GM18858 (cell line): ENCODE data around the gene MAP3K7CL.

Experiments
- ATAC-seq: cut with Tn5 transposase; IDR thresholded peaks from one replicate; pipeline ENCODE4 v1.9.1; 2021; ENCODE audit not compliant: unreplicated experiment

The MAP3K7CL gene

GRCh38 chr21:29130270-29130969, at the start of gene MAP3K7CL:
MAP3K7CL (plus strand) TSS chr21:29130644; CDS start chr21:29133345, 2,701 bp downstream.
- no peak for ATAC-seq

GRCh38 chr21:29082046-29082815, 48.2 kb upstream of the MAP3K7CL start:
- no peak for ATAC-seq

- ATAC-seq: no peak
These were observed 47.1 kb upstream of the MAP3K7CL start for GRCh38 chr21:29083306-29083705.

GRCh38 chr21:29084372-29084771, 46.1 kb upstream of the MAP3K7CL start:
- no peak for ATAC-seq

GRCh38 chr21:29085106-29085752, 45.2 kb upstream of the MAP3K7CL start:
- ATAC-seq: no peak

GRCh38 chr21:29091033-29091432, 39.4 kb upstream of the MAP3K7CL start:
- no peak for ATAC-seq

- ATAC-seq: no peak
These were observed 38.1 kb upstream of the MAP3K7CL start for GRCh38 chr21:29092102-29092959.

- ATAC-seq: no peak
These were observed 34.0 kb upstream of the MAP3K7CL start for GRCh38 chr21:29096218-29097015.

GRCh38 chr21:29098156-29098555, 32.3 kb upstream of the MAP3K7CL start:
- ATAC-seq: no peak

- ATAC-seq: no peak
These were observed 27.6 kb upstream of the MAP3K7CL start for GRCh38 chr21:29102791-29103257.

- peak; percentile 61 for ATAC-seq
These were observed 26.2 kb upstream of the MAP3K7CL start for GRCh38 chr21:29104239-29104708.

- ATAC-seq: no peak
These were observed 25.2 kb upstream of the MAP3K7CL start for GRCh38 chr21:29105218-29105617.

- no peak for ATAC-seq
These were observed 15.5 kb upstream of the MAP3K7CL start for GRCh38 chr21:29114765-29115500.

GRCh38 chr21:29115899-29116298, 14.5 kb upstream of the MAP3K7CL start:
- no peak for ATAC-seq

GRCh38 chr21:29117372-29117955, 13.0 kb upstream of the MAP3K7CL start:
- ATAC-seq: peak; percentile 56

GRCh38 chr21:29121759-29122158, 8.7 kb upstream of the MAP3K7CL start:
- peak; percentile 59 for ATAC-seq

- no peak for ATAC-seq
These were observed 5.8 kb upstream of the MAP3K7CL start for GRCh38 chr21:29124645-29125044.

GRCh38 chr21:29125191-29125590, 5.3 kb upstream of the MAP3K7CL start:
- peak; percentile 83 for ATAC-seq

- ATAC-seq: no peak
These were observed 4.5 kb upstream of the MAP3K7CL start for GRCh38 chr21:29125979-29126378.
